K562 (cell line): Measurements from ENCODE around the gene BTBD2. TPM values are rescaled to one million over a fixed set of nuclear protein-coding genes. Genes with fewer than 3 reads are reported as not detected.

ENCODE experiments used
- C11orf30 ChIP-seq: fragments of 450-650 bp; IDR thresholded peaks from 2 replicates; pipeline ENCODE4 v1.6.1; 2016; ENCODE audit warnings: low read depth, mild to moderate bottlenecking
- CBX3 ChIP-seq, 2 experiments: IDR thresholded peaks; 1 replicate in 1 of 2; 2 replicates in 1 of 2; pipeline ENCODE4 v1.6.1; 2012; ENCODE audit warnings: inconsistent platforms in 2 of 2, low read length in 2 of 2, borderline replicate concordance in 1 of 2, control low read depth in 1 of 2
- CBX5 ChIP-seq: IDR thresholded peaks from 2 replicates; pipeline ENCODE4 v1.6.1; 2014; ENCODE audit warnings: low read depth, borderline replicate concordance
- DPF2 ChIP-seq: fragments of 450-650 bp; IDR thresholded peaks from 2 replicates; pipeline ENCODE4 v1.6.1; 2016
- EP400 ChIP-seq: fragments of 450-650 bp; IDR thresholded peaks from 2 replicates; pipeline ENCODE4 v1.6.1; 2017; ENCODE audit warnings: antibody characterized with exemption, mild to moderate bottlenecking, moderate library complexity
- ESRRA ChIP-seq: fragments of 450-650 bp; IDR thresholded peaks from 2 replicates; pipeline ENCODE4 v1.6.1; 2014; ENCODE audit warnings: low read depth, mild to moderate bottlenecking, moderate library complexity, borderline replicate concordance
- HCFC1 ChIP-seq: IDR thresholded peaks from 2 replicates; pipeline ENCODE4 v1.6.1; 2012; ENCODE audit warnings: low read depth, low read length, improper control_type of control experiment
- NCOA4 ChIP-seq: fragments of 450-650 bp; IDR thresholded peaks from 2 replicates; pipeline ENCODE4 v1.6.1; 2018; ENCODE audit warnings: mild to moderate bottlenecking; ENCODE audit not compliant: partially characterized antibody
- ZEB2 ChIP-seq: fragments of 450-650 bp; IDR thresholded peaks from 2 replicates; pipeline ENCODE4 v1.6.1; 2016
- ZNF316 ChIP-seq: fragments of 450-650 bp; IDR thresholded peaks from 2 replicates; pipeline ENCODE4 v1.6.1; 2016
- polyA plus RNA-seq, 8 experiments: library from polyadenylated mRNA; depleted of rRNA in 4 of 8; stranded (reverse) in 5 of 8; unstranded in 3 of 8; fragments of >200 nt; fragmentation: Nextera tagmentation in 2 of 8; fragmentation: Illumina TruSeq in 1 of 8; extraction: Ambion mirVana in 2 of 8; extraction: Trizol in 1 of 8; gene quantifications; 2 replicates each; pipeline versions ENCODE4 v1.2.1 to v1.2.3, GENCODE V29; 2011 to 2014; ENCODE audit warnings: inconsistent platforms in 1 of 8, missing spikeins in 1 of 8
- total RNA-seq, 7 experiments: library from RNA; depleted of rRNA in 6 of 7; stranded (reverse); fragments of >200 nt in 6 of 7; fragmentation: Illumina TruSeq in 2 of 7; extraction: Trizol in 2 of 7; gene quantifications; 2 replicates each; pipeline versions ENCODE4 v1.2.1 to v1.2.3, GENCODE V29; 2011 to 2021; ENCODE audit warnings: low replicate concordance in 1 of 7
- TF ChIP-seq, protein P1 (sequence below): fragments of 200-600 bp; sonication (generic); IDR thresholded peaks from one replicate; pipeline ENCODE4 v1.6.1; 2012; ENCODE audit warnings: mild to moderate bottlenecking, low read depth, low read length, inconsistent platforms
- TF ChIP-seq, protein P2 (sequence below), 3 experiments: fragments of 200-800 bp in 1 of 3; sonication (Bioruptor generic) in 1 of 3; sonication (generic) in 1 of 3; formaldehyde crosslinking in 1 of 3; IDR thresholded peaks; 2 replicates each; pipeline versions ENCODE4 v1.6.1 to v1.8.0; 2016 to 2022; ENCODE audit warnings: mild to moderate bottlenecking in 2 of 3, missing compliant biosample characterization in 2 of 3, missing genetic modification characterization in 2 of 3, missing genetic modification reagents in 1 of 3
- TF ChIP-seq, protein P3 (sequence below): sonication (generic); formaldehyde crosslinking; IDR thresholded peaks from 2 replicates; pipeline ENCODE4 v1.8.1; 2023; ENCODE audit warnings: mild to moderate bottlenecking, missing genetic modification reagents

Gene BTBD2
- total and polyA plus RNA-seq, 9 of the 15 experiments (the other 6 are each of a cell fraction or from before 2014, with no cell fraction given), result 0.10 to 15.6 (median 6.9) TPM

DNA sequence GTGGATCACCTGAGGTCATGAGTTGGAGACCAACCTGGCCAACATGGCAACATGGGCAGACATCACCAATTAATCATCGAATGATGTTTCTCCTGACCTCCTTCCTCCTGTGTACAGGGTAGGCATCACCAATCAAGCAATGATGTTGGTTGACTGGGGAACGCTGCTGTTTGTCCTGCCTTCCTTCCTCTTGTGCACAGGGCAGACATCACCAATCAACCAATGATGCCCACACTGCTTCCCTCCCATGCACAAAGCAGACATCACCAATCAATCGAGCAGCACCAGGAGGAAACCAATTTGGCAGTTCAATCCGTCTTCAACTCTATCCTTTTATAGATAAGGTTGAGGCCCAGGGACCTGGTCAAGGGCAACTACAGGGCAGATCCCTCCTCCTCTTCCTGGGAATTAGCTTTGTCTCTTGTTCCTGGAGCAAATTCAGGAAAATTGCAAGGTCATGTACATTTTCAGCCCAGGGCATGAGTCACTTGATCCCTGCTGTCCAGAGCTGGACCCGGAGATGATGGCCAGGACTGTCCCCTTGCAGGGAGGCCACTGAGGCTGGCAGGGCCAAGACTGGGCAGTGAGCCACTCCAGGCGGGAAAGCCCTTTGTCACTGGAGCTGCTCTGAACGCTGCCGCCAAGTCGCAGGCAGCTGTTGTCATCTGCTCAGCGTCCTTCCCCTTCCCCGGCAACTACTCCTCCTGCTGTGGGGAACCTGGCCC, 79.9 kb downstream of the BTBD2 start (continued):
- TF ChIP-seq, protein P1, sequence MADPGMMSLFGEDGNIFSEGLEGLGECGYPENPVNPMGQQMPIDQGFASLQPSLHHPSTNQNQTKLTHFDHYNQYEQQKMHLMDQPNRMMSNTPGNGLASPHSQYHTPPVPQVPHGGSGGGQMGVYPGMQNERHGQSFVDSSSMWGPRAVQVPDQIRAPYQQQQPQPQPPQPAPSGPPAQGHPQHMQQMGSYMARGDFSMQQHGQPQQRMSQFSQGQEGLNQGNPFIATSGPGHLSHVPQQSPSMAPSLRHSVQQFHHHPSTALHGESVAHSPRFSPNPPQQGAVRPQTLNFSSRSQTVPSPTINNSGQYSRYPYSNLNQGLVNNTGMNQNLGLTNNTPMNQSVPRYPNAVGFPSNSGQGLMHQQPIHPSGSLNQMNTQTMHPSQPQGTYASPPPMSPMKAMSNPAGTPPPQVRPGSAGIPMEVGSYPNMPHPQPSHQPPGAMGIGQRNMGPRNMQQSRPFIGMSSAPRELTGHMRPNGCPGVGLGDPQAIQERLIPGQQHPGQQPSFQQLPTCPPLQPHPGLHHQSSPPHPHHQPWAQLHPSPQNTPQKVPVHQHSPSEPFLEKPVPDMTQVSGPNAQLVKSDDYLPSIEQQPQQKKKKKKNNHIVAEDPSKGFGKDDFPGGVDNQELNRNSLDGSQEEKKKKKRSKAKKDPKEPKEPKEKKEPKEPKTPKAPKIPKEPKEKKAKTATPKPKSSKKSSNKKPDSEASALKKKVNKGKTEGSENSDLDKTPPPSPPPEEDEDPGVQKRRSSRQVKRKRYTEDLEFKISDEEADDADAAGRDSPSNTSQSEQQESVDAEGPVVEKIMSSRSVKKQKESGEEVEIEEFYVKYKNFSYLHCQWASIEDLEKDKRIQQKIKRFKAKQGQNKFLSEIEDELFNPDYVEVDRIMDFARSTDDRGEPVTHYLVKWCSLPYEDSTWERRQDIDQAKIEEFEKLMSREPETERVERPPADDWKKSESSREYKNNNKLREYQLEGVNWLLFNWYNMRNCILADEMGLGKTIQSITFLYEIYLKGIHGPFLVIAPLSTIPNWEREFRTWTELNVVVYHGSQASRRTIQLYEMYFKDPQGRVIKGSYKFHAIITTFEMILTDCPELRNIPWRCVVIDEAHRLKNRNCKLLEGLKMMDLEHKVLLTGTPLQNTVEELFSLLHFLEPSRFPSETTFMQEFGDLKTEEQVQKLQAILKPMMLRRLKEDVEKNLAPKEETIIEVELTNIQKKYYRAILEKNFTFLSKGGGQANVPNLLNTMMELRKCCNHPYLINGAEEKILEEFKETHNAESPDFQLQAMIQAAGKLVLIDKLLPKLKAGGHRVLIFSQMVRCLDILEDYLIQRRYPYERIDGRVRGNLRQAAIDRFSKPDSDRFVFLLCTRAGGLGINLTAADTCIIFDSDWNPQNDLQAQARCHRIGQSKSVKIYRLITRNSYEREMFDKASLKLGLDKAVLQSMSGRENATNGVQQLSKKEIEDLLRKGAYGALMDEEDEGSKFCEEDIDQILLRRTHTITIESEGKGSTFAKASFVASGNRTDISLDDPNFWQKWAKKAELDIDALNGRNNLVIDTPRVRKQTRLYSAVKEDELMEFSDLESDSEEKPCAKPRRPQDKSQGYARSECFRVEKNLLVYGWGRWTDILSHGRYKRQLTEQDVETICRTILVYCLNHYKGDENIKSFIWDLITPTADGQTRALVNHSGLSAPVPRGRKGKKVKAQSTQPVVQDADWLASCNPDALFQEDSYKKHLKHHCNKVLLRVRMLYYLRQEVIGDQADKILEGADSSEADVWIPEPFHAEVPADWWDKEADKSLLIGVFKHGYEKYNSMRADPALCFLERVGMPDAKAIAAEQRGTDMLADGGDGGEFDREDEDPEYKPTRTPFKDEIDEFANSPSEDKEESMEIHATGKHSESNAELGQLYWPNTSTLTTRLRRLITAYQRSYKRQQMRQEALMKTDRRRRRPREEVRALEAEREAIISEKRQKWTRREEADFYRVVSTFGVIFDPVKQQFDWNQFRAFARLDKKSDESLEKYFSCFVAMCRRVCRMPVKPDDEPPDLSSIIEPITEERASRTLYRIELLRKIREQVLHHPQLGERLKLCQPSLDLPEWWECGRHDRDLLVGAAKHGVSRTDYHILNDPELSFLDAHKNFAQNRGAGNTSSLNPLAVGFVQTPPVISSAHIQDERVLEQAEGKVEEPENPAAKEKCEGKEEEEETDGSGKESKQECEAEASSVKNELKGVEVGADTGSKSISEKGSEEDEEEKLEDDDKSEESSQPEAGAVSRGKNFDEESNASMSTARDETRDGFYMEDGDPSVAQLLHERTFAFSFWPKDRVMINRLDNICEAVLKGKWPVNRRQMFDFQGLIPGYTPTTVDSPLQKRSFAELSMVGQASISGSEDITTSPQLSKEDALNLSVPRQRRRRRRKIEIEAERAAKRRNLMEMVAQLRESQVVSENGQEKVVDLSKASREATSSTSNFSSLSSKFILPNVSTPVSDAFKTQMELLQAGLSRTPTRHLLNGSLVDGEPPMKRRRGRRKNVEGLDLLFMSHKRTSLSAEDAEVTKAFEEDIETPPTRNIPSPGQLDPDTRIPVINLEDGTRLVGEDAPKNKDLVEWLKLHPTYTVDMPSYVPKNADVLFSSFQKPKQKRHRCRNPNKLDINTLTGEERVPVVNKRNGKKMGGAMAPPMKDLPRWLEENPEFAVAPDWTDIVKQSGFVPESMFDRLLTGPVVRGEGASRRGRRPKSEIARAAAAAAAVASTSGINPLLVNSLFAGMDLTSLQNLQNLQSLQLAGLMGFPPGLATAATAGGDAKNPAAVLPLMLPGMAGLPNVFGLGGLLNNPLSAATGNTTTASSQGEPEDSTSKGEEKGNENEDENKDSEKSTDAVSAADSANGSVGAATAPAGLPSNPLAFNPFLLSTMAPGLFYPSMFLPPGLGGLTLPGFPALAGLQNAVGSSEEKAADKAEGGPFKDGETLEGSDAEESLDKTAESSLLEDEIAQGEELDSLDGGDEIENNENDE, result no peak
- TF ChIP-seq HCFC1 (peak; percentile 41; the same call in 1 of the 2 replicates), ZEB2 (0 out of 2 replicates have a peak, but pooled peaks have one; percentile 32), CBX3 (IDR thresholded peaks at IDR 0.05; ENCODE audit: borderline replicate concordance in 1 of 2, low read length in 2 of 2) (peak in 1 of 2 experiments; percentile 99; a peak in 2 of 3 replicates), C11orf30 (peak; percentile 70), EP400 (peak; percentile 31; the same call in 1 of the 2 replicates), DPF2 (peak; percentile 60), CBX5 (peak; percentile 86; the same call in 1 of the 2 replicates), ESRRA (peak; percentile 38; the same call in 1 of the 2 replicates), NCOA4 (no peak), ZNF316 (peak; percentile 84)
- TF ChIP-seq, protein P2, sequence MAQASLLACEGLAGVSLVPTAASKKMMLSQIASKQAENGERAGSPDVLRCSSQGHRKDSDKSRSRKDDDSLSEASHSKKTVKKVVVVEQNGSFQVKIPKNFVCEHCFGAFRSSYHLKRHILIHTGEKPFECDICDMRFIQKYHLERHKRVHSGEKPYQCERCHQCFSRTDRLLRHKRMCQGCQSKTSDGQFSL (CRISPR knock-in tag; IDR thresholded peaks at IDR 0.05), result 0 out of 2 replicates have a peak, but pooled peaks have one; percentile 39
- TF ChIP-seq, protein P2 (tag; IDR thresholded peaks at IDR 0.05), result no peak
- TF ChIP-seq, protein P3, sequence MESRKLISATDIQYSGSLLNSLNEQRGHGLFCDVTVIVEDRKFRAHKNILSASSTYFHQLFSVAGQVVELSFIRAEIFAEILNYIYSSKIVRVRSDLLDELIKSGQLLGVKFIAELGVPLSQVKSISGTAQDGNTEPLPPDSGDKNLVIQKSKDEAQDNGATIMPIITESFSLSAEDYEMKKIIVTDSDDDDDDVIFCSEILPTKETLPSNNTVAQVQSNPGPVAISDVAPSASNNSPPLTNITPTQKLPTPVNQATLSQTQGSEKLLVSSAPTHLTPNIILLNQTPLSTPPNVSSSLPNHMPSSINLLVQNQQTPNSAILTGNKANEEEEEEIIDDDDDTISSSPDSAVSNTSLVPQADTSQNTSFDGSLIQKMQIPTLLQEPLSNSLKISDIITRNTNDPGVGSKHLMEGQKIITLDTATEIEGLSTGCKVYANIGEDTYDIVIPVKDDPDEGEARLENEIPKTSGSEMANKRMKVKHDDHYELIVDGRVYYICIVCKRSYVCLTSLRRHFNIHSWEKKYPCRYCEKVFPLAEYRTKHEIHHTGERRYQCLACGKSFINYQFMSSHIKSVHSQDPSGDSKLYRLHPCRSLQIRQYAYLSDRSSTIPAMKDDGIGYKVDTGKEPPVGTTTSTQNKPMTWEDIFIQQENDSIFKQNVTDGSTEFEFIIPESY (CRISPR knock-in tag), result peak; percentile 64; the same call in 1 of the 2 replicates
